H4 (cell line): ENCODE data around the gene CACTIN. TPM values are rescaled to one million over a fixed set of nuclear protein-coding genes. Genes with fewer than 3 reads are reported as not detected.
"Not testable (repeated sequence)": the region's sequence is repeated elsewhere in the genome, so short reads cannot be mapped to it uniquely, and the experiment has no call there.

ENCODE experiments used
- DNase-seq: peaks from one replicate; pipeline ENCODE4 v3.0.0-alpha.2; 2015; ENCODE audit warnings: low spot score
- total RNA-seq: library from RNA; depleted of rRNA; stranded (reverse); fragments of >200 nt; shearing (Covaris generic); gene quantifications from 2 replicates; pipeline ENCODE4 v1.2.3, GENCODE V29; 2014

CACTIN gene
- total RNA-seq, 1 experiment from 2014 or later: 13.9 TPM

DNA sequence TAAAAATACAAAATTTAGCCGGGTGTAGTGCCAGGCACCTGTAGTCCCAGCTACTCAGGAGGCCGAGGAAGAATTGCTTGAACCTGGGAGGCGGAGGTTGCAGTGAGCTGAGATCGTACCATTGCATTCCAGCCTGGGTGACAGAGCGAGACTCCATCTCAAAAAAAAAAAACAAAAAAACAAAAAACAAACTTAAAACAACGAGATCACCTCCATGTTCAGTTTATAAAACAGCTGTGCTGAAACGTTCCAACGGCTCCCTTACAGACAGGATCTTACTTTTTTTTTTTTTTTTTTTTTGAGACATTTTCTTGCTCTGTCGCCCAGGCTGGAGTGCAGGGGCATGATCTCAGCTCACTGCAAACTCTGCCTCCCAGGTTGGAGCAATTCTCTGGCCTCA is 2.2 kb upstream of the CACTIN start:
- not testable (repeated sequence) for DNase-seq

GRCh38 chr19:3627351-3627723 is 747 bp upstream of the CACTIN start:
- no peak for DNase-seq

DNA sequence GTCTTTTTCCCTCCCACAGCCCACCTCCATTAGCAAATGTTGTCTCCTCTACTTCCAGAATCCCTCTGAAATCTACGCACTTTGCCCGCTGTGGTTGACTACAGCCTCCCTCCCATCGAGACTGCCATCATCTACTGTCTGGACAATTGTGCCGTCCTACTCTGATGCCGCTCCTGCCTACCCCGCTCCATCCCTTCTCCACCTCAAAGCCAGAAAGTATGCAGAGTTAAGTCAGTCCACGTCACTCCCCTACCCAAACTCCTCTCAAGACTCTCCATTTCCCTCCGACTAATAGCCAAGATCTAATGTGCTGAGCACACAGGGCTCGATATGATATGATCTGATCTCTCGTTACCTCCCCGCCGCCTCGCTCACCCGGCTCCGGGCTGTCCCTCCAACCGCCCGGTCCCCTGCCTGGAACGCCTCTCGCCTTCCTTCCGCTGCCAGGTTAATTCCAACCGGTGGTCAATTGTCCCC is 556 bp downstream of the CACTIN start:
- no peak for DNase-seq

- DNase-seq: no peak
Observed at GRCh38 chr19:3623716-3624115, 2.9 kb downstream of the CACTIN start.

DNA sequence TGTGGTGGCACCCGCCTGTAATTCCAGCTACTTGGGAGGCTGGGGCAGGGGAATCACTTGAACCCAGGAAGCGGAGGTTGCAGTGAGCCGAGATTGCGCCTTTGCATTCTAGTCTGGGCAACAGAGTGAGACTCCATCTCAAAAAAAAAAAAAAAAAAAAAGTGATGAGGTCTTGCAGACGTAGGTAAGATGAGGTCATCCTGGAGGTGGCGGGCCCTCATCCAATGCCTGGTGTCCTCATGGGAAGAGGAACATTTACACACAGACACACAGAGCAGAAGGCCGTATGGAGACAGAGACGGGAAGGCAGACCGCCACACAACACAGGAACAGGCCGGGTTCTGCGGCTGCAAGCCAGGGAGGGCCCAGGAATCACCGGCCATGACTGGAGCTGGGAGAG is 4.4 kb downstream of the CACTIN start:
- DNase-seq: no peak

DNA sequence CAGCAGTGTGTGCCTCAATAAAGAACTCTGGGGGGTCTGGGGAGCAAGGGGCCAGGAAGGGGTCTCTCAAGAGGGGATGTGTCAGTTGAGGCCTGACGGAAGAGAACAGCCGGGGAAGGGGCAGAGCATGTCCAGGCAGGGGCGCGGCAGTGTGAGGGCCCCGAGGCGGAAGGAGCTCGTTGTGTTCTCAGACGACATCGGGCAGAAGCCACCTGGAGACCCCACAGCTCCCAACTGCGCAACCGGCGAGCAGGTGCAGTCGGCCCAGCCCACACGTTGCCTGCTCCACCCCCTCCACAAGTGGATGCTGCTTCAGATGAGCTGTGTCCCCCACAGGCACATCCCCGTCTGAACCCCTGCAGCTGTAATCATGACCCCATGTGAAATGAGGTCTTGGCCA is 4.9 kb downstream of the CACTIN start:
- DNase-seq: no peak

DNA sequence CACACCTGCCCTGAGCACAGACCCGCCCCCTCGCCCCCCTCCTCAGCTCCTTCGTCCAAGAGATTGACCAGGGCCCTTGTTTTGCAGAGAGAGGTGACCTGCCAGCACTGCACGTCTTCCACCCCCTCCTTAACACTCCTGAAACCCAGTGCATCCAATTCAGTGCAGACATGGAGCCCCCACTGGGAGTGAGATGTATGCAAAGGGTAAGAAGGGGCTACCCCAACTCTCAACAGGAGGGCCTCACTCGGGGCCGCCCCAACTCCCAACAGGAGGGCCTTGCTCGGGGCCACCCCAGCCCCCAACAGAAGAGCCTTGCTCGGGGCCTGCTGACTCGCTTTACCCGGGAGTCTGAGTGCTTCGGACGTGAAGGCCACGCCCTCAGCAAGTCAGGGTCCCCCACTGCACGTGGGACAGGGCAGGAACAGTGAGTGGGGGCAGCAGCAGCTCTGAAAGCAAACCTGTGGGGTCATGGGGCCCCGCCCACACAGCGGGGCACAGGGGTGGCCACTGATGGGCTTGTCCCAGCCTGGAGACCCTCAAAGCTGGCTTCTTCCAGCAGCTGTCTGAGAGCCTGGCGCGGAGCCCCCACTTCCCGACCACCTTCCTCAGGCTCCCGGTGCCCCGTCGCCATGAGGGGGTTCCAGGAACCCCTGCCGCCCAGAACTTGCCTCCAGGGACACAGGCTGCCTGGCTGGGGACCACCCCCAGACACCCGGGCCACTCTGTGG is 5.6 kb downstream of the CACTIN start:
- no peak for DNase-seq

DNA sequence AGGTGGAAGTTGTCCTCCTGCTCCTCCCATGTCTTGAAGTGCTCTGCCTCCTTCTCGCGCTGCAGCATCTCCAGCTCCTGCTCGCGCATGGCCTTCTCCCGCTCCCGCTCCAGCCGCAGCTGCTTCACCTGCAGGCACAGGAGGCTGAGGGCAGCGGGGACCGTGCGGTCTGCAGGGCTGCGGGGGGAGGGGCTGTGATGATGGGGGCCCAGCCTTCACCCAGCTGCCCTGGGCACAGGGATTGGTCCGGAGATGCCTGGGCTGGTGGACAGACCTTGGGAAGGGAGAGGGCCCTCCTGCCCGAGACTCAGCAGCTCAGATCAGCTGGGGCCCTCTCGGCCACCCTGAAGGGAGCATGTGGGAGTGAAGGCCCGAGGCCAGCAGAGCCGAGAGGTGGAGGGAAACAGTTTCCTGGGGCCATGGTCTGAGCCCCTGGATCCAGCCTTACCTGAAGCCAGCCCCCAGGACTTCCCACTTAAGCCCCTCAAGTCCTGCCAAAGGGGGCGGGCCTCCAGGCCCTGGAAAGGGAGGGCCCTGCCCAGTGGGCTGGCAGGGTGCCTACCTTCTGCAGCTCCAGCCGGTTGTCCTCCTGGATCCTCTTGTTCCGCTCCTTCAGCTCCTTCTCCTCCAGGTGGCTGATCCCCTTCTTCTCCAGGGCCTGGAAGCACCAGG is 6.3 kb downstream of the CACTIN start:
- DNase-seq: no peak

DNA sequence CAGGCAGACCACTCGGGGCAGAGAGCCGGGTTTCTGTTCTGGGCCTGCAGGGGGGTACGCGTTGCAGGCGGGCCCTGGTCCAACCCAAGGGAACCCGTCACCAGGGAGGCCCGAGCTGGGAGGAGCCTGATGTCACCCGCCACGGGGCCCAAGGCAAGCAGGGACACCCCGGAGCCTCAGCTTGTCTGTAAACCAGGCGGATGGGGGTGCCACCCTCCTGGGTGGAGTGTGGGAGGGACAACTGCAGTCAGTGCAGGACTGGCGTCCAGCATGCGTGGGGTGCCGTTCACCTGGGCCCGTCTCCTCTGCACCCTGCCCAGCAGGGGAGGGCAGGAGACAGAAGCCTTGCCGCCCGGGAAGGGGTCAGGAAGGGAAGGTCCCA is 7.0 kb downstream of the CACTIN start:
- no peak for DNase-seq

- no peak for DNase-seq
Observed at GRCh38 chr19:3618811-3619630, 7.6 kb downstream of the CACTIN start.

GRCh38 chr19:3618144-3618810 is 8.3 kb downstream of the CACTIN start:
- DNase-seq: no peak

DNA sequence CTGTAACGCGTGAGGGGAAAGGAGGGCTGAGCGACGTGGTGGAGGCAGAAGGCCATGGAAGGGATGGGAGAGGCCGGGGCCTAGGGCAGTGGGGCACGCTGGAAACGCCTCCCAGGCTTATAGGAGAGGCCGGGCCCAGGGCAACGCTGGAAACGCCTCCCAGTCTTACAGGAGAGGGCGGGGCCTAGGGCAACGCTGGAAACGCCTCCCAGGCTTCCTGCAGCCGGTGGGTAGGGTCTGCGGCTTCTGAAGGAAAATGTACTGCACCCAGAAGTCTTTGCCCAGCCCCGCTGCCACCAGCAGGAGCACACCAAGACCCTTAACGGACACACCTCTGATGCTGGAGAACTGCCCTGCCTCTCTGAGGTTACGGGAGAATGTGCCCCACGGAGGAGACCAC is 9.1 kb downstream of the CACTIN start:
- DNase-seq: no peak

GRCh38 chr19:3615524-3616135 is 11.0 kb downstream of the CACTIN start:
- DNase-seq: no peak

GRCh38 chr19:3614858-3615505 is 11.6 kb downstream of the CACTIN start:
- no peak for DNase-seq

- DNase-seq: no peak
Observed at GRCh38 chr19:3613818-3614661, 12.6 kb downstream of the CACTIN start.

DNA sequence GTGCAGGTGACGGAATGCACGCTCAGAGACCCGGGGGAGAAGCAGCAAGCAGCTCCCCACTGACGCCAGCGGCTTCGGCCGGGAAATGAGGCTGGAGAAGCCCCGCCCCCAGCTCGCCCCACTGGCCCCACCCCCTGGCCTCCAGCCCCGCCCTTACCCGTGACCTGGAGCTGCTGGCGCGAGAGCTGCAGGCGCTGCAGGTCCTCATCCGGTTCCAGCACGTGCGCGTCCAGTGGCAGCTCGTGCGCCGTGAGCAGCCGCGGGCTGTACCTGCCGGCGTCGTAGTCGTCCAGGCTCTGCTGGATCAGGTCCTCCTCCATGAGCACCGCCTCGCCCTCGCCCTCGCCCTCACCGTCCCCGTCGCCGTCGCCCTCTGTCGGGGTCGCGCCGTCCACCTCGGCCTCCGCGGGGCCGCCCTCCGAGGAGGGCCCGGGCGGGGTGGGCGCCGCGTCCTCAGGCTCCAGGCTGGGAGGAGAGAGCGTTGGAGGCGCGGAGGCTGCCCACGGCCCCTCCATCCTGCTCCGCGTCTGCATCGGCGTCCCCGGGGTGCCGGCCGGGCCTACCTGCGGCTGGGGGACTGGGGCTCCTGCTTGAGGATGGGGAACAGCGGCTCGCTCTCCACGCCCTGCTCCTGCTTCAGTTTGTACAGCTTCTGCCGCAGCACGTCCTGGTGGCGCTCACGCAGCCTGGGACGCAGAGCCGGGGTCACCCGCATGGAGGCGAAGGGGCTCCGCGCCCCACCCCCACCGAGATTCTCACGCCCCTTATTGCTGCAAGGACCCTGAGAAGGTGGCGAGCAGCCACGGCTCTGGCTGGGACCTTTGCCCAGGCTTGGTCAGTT is 13.5 kb downstream of the CACTIN start:
- no peak for DNase-seq

DNA sequence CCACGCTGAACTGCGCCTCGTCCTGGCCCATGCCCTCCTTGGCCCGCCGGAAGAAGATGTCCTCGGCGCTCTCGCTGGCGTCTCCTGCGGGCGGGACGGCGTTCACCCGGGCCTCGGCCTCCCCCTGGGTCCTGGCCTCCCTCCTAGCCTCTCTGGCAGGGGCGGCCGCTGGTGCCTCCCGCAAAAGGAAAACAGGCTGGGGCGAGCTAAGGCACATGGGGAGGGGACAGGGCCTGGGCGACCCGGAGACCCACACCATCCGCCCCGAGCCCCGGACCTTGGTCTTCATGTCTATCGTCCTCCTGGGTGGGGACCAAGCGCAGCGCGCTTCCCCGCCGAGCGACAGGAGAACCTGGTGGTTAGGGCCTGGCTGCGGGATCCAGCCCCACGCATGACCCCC is 14.3 kb downstream of the CACTIN start:
- DNase-seq: no peak

DNA sequence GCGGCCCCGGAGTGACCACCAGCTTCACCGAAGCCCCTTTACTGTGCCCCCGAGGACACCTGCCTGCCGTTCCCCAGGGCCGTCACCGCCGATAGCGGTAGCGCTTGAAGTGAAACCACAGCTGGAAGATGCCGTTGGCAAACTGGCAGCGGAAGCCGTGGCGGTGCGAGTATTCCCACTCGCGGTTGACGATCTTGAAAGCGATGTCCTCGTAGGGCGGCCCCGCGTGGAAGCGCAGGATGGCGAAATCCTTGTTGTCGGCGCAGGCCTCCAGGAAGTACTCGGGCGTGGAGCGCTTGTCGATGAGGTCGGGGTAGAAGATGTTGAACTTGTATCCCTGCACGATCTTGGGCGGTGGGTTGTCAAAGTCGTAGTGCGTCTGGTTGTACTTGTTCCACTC is 14.7 kb downstream of the CACTIN start:
- DNase-seq: no peak
